Sigmoid colon (tissue), 7 donors: ENCODE measurements around the gene NOTUM. TPM values are rescaled to one million over a fixed set of nuclear protein-coding genes. Genes with fewer than 3 reads are reported as not detected.

Experiments used
- DNase-seq: peaks from one replicate; pipeline ENCODE4 v3.0.0-alpha.2; 2019
- H3K27ac ChIP-seq, 4 donors: fragments of 200-600 bp; sonication (generic); one replicate each; pipeline ENCODE4 v1.5.1; 2016 to 2019; ENCODE audit warnings: mild to moderate bottlenecking in 1 of 4
- H3K27me3 ChIP-seq, 3 donors: fragments of 200-600 bp; sonication (generic); one replicate each; pipeline ENCODE4 v1.5.1; 2019; ENCODE audit warnings: mild to moderate bottlenecking in 1 of 3
- H3K36me3 ChIP-seq, 4 donors: fragments of 200-600 bp; sonication (generic); one replicate each; pipeline ENCODE4 v1.5.1; 2016 to 2019
- H3K4me1 ChIP-seq, 4 donors: fragments of 200-600 bp; sonication (generic); one replicate each; pipeline ENCODE4 v1.5.1; 2017 to 2019
- H3K4me3 ChIP-seq, 4 donors: fragments of 200-600 bp; sonication (generic); one replicate each; pipeline ENCODE4 v1.5.1; 2017 to 2019; ENCODE audit warnings: mild to moderate bottlenecking in 2 of 4, moderate library complexity in 1 of 4
- H3K9me3 ChIP-seq, 4 donors: fragments of 200-600 bp in 3 of 4; sonication (generic) in 3 of 4; one replicate each; pipeline versions ENCODE4 v1.5.1 to v1.6.1; 2013 to 2019
- CTCF ChIP-seq, 4 experiments: fragments of 450-650 bp in 3 of 4; fragments of 200-600 bp in 1 of 4; IDR thresholded peaks; one replicate each; pipeline ENCODE4 v1.5.1; 2016 to 2019; ENCODE audit warnings: antibody characterized with exemption in 4 of 4, mild to moderate bottlenecking in 3 of 4, moderate library complexity in 2 of 4
- EP300 ChIP-seq, 4 donors: sonication (generic); formaldehyde crosslinking; IDR thresholded peaks; one replicate each; pipeline ENCODE4 v1.6.1; 2017; ENCODE audit warnings: antibody characterized with exemption in 4 of 4
- POLR2A ChIP-seq, 2 donors: fragments of 450-650 bp; IDR thresholded peaks; one replicate each; pipeline ENCODE4 v1.6.1; 2016; ENCODE audit warnings: antibody characterized with exemption in 2 of 2, mild to moderate bottlenecking in 2 of 2, moderate library complexity in 2 of 2
- POLR2AphosphoS5 ChIP-seq, 4 donors: sonication (generic); formaldehyde crosslinking; IDR thresholded peaks; one replicate each; pipeline ENCODE4 v1.6.1; 2017; ENCODE audit warnings: antibody characterized with exemption in 4 of 4
- WGBS, 2 donors: extraction: QIAGEN DNeasy Blood & Tissue Kit; methylation state at CpG; one replicate each; pipeline ENCODE4 v1.1.7; 2013; 5-methylcytosine and 5-hydroxymethylcytosine counted together
- intact Hi-C: fragments of 100-400 bp; cut with DNase I; formaldehyde crosslinking; loops from one replicate; pipeline ENCODE4 v1.15.1; 2023
- polyA plus RNA-seq, 3 donors: library from polyadenylated mRNA; stranded (reverse); fragments of 200-250 nt; gene quantifications; one replicate each; pipeline ENCODE4 v1.2.3, GENCODE V29; 2013
- total RNA-seq, 4 donors: library from RNA; depleted of rRNA; stranded (reverse); fragments of >200 nt; gene quantifications; one replicate each; pipeline ENCODE4 v1.1.0, GENCODE V29; 2016
- donor health status: healthy with polysubstance abuse.
- donor health status: Bipolar disorder and iron deficiency.
- donor health status: healthy.

NOTUM gene
- total and polyA plus RNA-seq, 7 donors = 0.22 TPM; not detected in 6

DNA sequence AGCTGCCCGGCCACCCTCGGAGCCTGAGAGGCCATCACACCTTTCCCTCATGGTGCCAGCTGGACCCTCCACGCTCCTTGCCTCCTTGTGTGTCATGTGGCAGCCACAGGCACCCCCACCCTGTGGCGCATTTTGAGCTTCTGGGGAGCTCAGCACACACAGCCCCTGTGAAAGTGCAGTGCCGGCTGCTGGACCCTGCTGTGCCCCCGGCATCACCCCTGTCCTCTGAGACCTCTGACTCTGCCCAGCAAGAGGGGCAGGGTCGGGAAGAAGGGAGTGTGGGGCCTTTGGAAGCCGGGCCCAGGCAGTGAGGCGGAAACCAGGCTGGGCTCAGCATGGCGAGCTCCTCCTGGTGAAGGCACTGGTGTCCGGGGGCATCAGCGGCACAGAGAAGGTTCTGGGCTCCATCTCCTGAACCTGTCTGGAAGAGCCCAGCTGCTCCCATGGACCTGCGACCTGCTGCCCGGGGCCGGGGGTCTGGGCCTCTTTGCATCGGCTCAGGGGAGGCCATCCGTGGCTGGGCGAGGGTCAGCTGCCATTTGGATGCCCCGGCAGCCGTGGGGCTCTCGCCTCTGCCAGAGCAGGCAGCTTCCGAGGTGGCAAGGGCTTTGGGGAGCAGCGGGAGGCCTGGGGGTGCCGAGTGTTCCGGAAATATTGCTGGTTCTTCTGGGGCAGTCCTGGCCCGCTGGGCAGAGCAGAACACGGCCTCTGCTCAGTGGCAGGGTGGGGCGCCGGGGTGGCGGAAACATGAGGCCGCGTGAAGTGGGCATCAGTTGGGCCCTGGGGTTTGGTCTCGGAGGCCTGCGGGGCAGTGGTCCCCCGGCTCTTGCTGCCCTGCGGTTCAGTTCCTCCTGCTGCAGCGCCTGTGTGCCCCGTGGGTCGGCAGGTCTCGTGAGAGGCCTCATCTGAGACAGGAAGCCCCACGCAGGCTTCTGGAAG is 43.8 kb upstream of the NOTUM start:
- peaks cover 0 to 55% (median 50%) of the 10 kb centered on the region in 4 donors for H3K4me1 ChIP-seq
- H3K9me3 ChIP-seq = no peaks in the 10 kb centered on the region
- DNase-seq = no peak
- peaks cover 0 to 6% (median 0%) of the 10 kb centered on the region in 4 donors for H3K36me3 ChIP-seq
- TF ChIP-seq CTCF (IDR thresholded peaks at IDR 0.05) (no peak), EP300 (IDR thresholded peaks at IDR 0.05) (no peak), POLR2AphosphoS5 (IDR thresholded peaks at IDR 0.05) (no peak), POLR2A (IDR thresholded peaks at IDR 0.05) (no peak)
- peak overlapping the region; percentile 46 to 72 (median 62) for H3K27ac ChIP-seq
- no peak overlapping the region for H3K4me3 ChIP-seq
- intact Hi-C loops = no loop called here
- 88 to 94% methylated on average over 41 of the region's 41 CpGs for WGBS, 2 donors
- no peaks in the 10 kb centered on the region for H3K27me3 ChIP-seq

GRCh38 chr17:82003411-82004381 is 42.7 kb upstream of the NOTUM start:
- Histone ChIP-seq H3K9me3 (no peaks in the 10 kb centered on the region), H3K27me3 (no peaks in the 10 kb centered on the region), H3K36me3 (no peaks in the 10 kb centered on the region), H3K4me1 (peaks cover 0 to 55% (median 50%) of the 10 kb centered on the region in 4 donors), H3K27ac (peak overlapping the region; percentile 46 to 72 (median 62)), H3K4me3 (peak overlapping the region in 1 of 4 donors; percentile 2)
- intact Hi-C loops = no loop called here
- 81 to 88% methylated on average over 53 of the region's 53 CpGs for WGBS, 2 donors
- TF ChIP-seq CTCF (IDR thresholded peaks at IDR 0.05) (no peak), EP300 (IDR thresholded peaks at IDR 0.05) (peak in 1 of 4 donors; percentile 36), POLR2AphosphoS5 (IDR thresholded peaks at IDR 0.05) (peak in 3 of 4 donors; percentile 37 to 78 (median 53))
- peak; percentile 95 for DNase-seq

- no peak overlapping the region for H3K4me3 ChIP-seq
- H3K4me1 ChIP-seq = peaks cover 0 to 42% (median 41%) of the 10 kb centered on the region in 4 donors
- DNase-seq = no peak
- peaks cover 0 to 4% (median 0%) of the 10 kb centered on the region in 4 donors for H3K36me3 ChIP-seq
- H3K9me3 ChIP-seq = no peaks in the 10 kb centered on the region
- H3K27ac ChIP-seq = no peak overlapping the region
- 85 to 89% methylated on average over 17 of the region's 17 CpGs for WGBS, 2 donors
- H3K27me3 ChIP-seq = no peaks in the 10 kb centered on the region
- TF ChIP-seq POLR2AphosphoS5 (IDR thresholded peaks at IDR 0.05) (no peak), CTCF (IDR thresholded peaks at IDR 0.05) (no peak), EP300 (IDR thresholded peaks at IDR 0.05) (no peak), POLR2A (IDR thresholded peaks at IDR 0.05) (no peak)
- intact Hi-C loops = no loop called here
Observed at GRCh38 chr17:82001571-82002056, 40.6 kb upstream of the NOTUM start.

DNA sequence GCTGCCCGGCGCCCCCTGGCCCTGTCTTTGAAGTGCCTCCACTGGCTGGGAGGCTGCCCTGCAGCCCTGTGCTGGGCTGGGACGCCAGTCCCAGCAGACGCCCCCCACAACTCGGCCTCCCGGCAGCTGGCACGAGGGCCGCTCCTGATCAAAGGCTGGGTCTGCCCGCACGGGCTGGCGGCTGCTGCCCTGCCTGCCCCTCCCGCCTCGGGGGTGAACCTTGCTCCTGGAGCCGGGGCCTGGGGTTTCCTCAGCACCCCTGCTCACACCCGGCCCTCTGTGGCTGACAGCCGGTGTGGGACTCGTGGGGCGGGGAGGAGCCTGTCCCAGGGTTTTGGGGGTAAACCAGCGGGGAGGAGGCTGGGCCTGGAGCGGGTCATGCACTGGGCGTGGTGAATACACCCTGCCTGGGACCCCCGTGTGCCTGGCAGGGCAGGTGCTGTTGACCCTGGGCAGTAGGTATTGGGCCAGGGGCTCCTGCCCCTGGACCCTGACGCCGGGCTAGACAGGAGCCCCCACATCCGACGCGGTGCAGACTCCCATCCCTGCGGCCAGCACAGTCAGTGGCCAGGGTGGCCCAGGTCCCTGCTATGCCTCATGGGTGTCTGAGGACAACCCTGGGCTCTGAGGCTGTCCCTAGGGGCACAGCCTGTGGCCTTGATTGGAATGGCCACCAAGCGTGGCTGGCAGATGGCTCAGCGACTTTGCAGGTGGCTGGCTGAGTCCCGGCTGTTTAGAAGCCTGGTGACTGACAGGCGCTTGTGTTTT is 40.0 kb upstream of the NOTUM start:
- DNase-seq = no peak
- H3K9me3 ChIP-seq = no peaks in the 10 kb centered on the region
- intact Hi-C loops = no loop called here

More for the DNA sequence above, 40.0 kb upstream of the NOTUM start:
- peaks cover 0 to 35% (median 34%) of the 10 kb centered on the region in 4 donors for H3K4me1 ChIP-seq
- WGBS, 2 donors = 37 to 73% methylated on average over 32 of the region's 32 CpGs
- peaks cover 0 to 9% (median 0%) of the 10 kb centered on the region in 4 donors for H3K36me3 ChIP-seq
- no peak overlapping the region for H3K27ac ChIP-seq
- H3K27me3 ChIP-seq = no peaks in the 10 kb centered on the region
- TF ChIP-seq CTCF (IDR thresholded peaks at IDR 0.05) = no peak
- no peak for TF ChIP-seq POLR2A (IDR thresholded peaks at IDR 0.05)
- TF ChIP-seq EP300 (IDR thresholded peaks at IDR 0.05) = no peak
- no peak for TF ChIP-seq POLR2AphosphoS5 (IDR thresholded peaks at IDR 0.05)
- H3K4me3 ChIP-seq = no peak overlapping the region
